ENCODE results near the gene PRTFDC1.
"Not testable (repeated sequence)": the region's sequence is repeated elsewhere in the genome, so short reads cannot be mapped to it uniquely, and the experiment has no call there.

DNA sequence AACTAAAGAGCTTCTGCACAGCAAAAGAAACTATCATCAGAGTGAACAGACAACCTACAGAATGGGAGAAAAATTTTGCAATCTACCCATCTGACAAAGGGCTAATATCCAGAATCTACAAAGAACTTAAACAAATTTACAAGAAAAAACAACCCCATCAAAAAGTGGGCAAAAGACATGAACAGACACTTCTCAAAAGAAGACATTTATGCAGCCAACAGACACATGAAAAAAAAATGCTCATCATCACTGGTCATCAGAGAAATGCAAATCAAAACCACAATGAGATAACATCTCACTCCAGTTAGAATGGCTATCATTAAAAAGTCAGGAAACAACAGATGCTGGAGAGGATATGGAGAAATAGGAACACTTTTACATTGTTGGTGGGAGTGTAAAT is 27.9 kb downstream of the PRTFDC1 start:
- TF ChIP-seq, protein P1, sequence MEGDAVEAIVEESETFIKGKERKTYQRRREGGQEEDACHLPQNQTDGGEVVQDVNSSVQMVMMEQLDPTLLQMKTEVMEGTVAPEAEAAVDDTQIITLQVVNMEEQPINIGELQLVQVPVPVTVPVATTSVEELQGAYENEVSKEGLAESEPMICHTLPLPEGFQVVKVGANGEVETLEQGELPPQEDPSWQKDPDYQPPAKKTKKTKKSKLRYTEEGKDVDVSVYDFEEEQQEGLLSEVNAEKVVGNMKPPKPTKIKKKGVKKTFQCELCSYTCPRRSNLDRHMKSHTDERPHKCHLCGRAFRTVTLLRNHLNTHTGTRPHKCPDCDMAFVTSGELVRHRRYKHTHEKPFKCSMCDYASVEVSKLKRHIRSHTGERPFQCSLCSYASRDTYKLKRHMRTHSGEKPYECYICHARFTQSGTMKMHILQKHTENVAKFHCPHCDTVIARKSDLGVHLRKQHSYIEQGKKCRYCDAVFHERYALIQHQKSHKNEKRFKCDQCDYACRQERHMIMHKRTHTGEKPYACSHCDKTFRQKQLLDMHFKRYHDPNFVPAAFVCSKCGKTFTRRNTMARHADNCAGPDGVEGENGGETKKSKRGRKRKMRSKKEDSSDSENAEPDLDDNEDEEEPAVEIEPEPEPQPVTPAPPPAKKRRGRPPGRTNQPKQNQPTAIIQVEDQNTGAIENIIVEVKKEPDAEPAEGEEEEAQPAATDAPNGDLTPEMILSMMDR (IDR thresholded peaks at IDR 0.05), result not testable (repeated sequence)
- TF ChIP-seq EP300 (IDR thresholded peaks at IDR 0.05); POLR2A (IDR thresholded peaks at IDR 0.05; ENCODE audit: low read depth); POLR2AphosphoS5 (IDR thresholded peaks at IDR 0.05): not testable (repeated sequence)

Data from esophagus muscularis mucosa (tissue), 4 donors.